H9 (cell line): ENCODE measurements around the gene SLC48A1. TPM values are rescaled to one million over a fixed set of nuclear protein-coding genes. Genes with fewer than 3 reads are reported as not detected.

Experiments
- DNase-seq: peaks from one replicate; pipeline ENCODE4 v3.0.0-alpha.2; 2017
- H2AFZ ChIP-seq: one replicate; pipeline ENCODE4 v1.6.1; 2013; ENCODE audit warnings: mild to moderate bottlenecking, low read length, control low read depth, moderate library complexity
- H2AK5ac ChIP-seq: 2 replicates; pipeline ENCODE4 v1.6.1; 2013; ENCODE audit warnings: low read length, control low read depth, mixed read lengths; ENCODE audit not compliant: insufficient read length
- H2BK120ac ChIP-seq: one replicate; pipeline ENCODE4 v1.6.1; 2013; ENCODE audit warnings: low read depth, mild to moderate bottlenecking, low read length, control low read depth, inconsistent platforms; ENCODE audit not compliant: poor library complexity, severe bottlenecking
- H2BK12ac ChIP-seq: 2 replicates; pipeline ENCODE4 v1.6.1; 2013; ENCODE audit warnings: low read length, control low read depth, mixed read lengths, low read depth; ENCODE audit not compliant: insufficient read length
- H2BK15ac ChIP-seq: 2 replicates; pipeline ENCODE4 v1.6.1; 2013; ENCODE audit warnings: low read depth, low read length, control low read depth
- H2BK20ac ChIP-seq: one replicate; pipeline ENCODE4 v1.6.1; 2013; ENCODE audit warnings: low read depth, mild to moderate bottlenecking, low read length, control low read depth, inconsistent platforms; ENCODE audit not compliant: poor library complexity, severe bottlenecking
- H2BK5ac ChIP-seq: 2 replicates; pipeline ENCODE4 v1.6.1; 2013; ENCODE audit warnings: low read length, control low read depth, mixed read lengths; ENCODE audit not compliant: insufficient read length
- H3K14ac ChIP-seq: 2 replicates; pipeline ENCODE4 v1.6.1; 2013; ENCODE audit warnings: low read length, control low read depth; ENCODE audit not compliant: insufficient read depth
- H3K18ac ChIP-seq: 2 replicates; pipeline ENCODE4 v1.6.1; 2013; ENCODE audit warnings: low read depth, mild to moderate bottlenecking, mixed read lengths, low read length, control low read depth; ENCODE audit not compliant: insufficient read length
- H3K23ac ChIP-seq: 2 replicates; pipeline ENCODE4 v1.6.1; 2013; ENCODE audit warnings: low read length, control low read depth, mixed read lengths, low read depth; ENCODE audit not compliant: insufficient read length
- H3K23me2 ChIP-seq: 2 replicates; pipeline ENCODE4 v1.6.1; 2013; ENCODE audit warnings: low read depth, mild to moderate bottlenecking, mixed read lengths, low read length, control low read depth; ENCODE audit not compliant: insufficient read length, poor library complexity, severe bottlenecking
- H3K27ac ChIP-seq: 2 replicates; pipeline ENCODE4 v1.5.1; 2013; ENCODE audit warnings: low read length, control low read depth, mixed read lengths, low read depth; ENCODE audit not compliant: insufficient read length
- H3K27me3 ChIP-seq: 2 replicates; pipeline ENCODE4 v1.6.1; 2013; ENCODE audit warnings: low read length, control low read depth, inconsistent platforms; ENCODE audit not compliant: insufficient read depth
- H3K4ac ChIP-seq: 2 replicates; pipeline ENCODE4 v1.6.1; 2013; ENCODE audit warnings: low read depth, mild to moderate bottlenecking, control low read depth, inconsistent platforms, low read length, moderate library complexity
- H3K4me1 ChIP-seq: 2 replicates; pipeline ENCODE4 v1.6.1; 2013; ENCODE audit warnings: low read length, control low read depth, inconsistent platforms; ENCODE audit not compliant: insufficient read depth
- H3K4me2 ChIP-seq: 2 replicates; pipeline ENCODE4 v1.6.1; 2013; ENCODE audit warnings: low read length, control low read depth, mixed read lengths; ENCODE audit not compliant: insufficient read length, insufficient read depth
- H3K56ac ChIP-seq: 2 replicates; pipeline ENCODE4 v1.6.1; 2013; ENCODE audit warnings: low read depth, mild to moderate bottlenecking, mixed read lengths, low read length, control low read depth; ENCODE audit not compliant: insufficient read length
- H3K79me1 ChIP-seq: 2 replicates; pipeline ENCODE4 v1.6.1; 2013; ENCODE audit warnings: low read depth, mild to moderate bottlenecking, moderate library complexity, low read length, control low read depth, inconsistent platforms; ENCODE audit not compliant: insufficient read depth, poor library complexity, severe bottlenecking
- H3K79me2 ChIP-seq: 2 replicates; pipeline ENCODE4 v1.6.1; 2013; ENCODE audit warnings: low read length, control low read depth, inconsistent platforms; ENCODE audit not compliant: insufficient read depth
- H3K9ac ChIP-seq: 2 replicates; pipeline ENCODE4 v1.6.1; 2013; ENCODE audit warnings: low read length, control low read depth, mixed read lengths; ENCODE audit not compliant: insufficient read length; ENCODE audit errors: extremely low read depth
- H3K9me3 ChIP-seq: one replicate; pipeline ENCODE4 v1.6.1; 2013; ENCODE audit warnings: low read depth, low read length, inconsistent platforms; ENCODE audit not compliant: control insufficient read depth
- H3T11ph ChIP-seq: one replicate; pipeline ENCODE4 v1.6.1; 2013; ENCODE audit warnings: mild to moderate bottlenecking, low read length, control low read depth, inconsistent platforms
- H4K20me1 ChIP-seq: one replicate; pipeline ENCODE4 v1.6.1; 2013; ENCODE audit not compliant: control insufficient read depth, insufficient read length, insufficient read depth
- H4K5ac ChIP-seq: 2 replicates; pipeline ENCODE4 v1.6.1; 2013; ENCODE audit warnings: low read depth, mild to moderate bottlenecking, mixed read lengths, low read length, control low read depth; ENCODE audit not compliant: insufficient read length
- H4K8ac ChIP-seq: replicated peaks from 2 replicates; pipeline ENCODE4 v1.6.1; 2013; ENCODE audit warnings: low read length, control low read depth, mixed read lengths, low read depth; ENCODE audit not compliant: insufficient read length
- H4K91ac ChIP-seq: 2 replicates; pipeline ENCODE4 v1.6.1; 2013; ENCODE audit warnings: low read depth, mild to moderate bottlenecking, moderate library complexity, mixed read lengths, low read length, control low read depth; ENCODE audit not compliant: insufficient read length
- H3K27ac Mint-ChIP-seq, 3 experiments: 2 replicates in 2 of 3; 3 replicates in 1 of 3; pipeline ENCODE4 v1.8.0; 2020 to 2021; ENCODE audit warnings: mixed read lengths in 3 of 3, mild to moderate bottlenecking in 1 of 3, moderate library complexity in 1 of 3
- H3K27me3 Mint-ChIP-seq: 2 replicates; pipeline ENCODE4 v1.8.0; 2021; ENCODE audit warnings: low read depth, mild to moderate bottlenecking, moderate library complexity, mixed read lengths
- H3K36me3 Mint-ChIP-seq, 3 experiments: 2 replicates in 2 of 3; 3 replicates in 1 of 3; pipeline ENCODE4 v1.8.0; 2020 to 2021; ENCODE audit warnings: low read depth in 3 of 3, mixed read lengths in 3 of 3; ENCODE audit not compliant: insufficient read depth in 1 of 3
- H3K4me1 Mint-ChIP-seq, 2 experiments: 2 replicates each; pipeline ENCODE4 v1.8.0; 2020; ENCODE audit warnings: mixed read lengths in 2 of 2
- H3K4me3 Mint-ChIP-seq, 2 experiments: 2 replicates in 1 of 2; 3 replicates in 1 of 2; pipeline ENCODE4 v1.8.0; 2020 to 2021; ENCODE audit warnings: mild to moderate bottlenecking in 2 of 2, mixed read lengths in 2 of 2, moderate library complexity in 1 of 2
- H3K9me3 Mint-ChIP-seq, 2 experiments: 2 replicates in 1 of 2; 3 replicates in 1 of 2; pipeline ENCODE4 v1.8.0; 2020; ENCODE audit warnings: mild to moderate bottlenecking in 2 of 2, mixed read lengths in 2 of 2, moderate library complexity in 1 of 2
- WGBS: extraction: QIAGEN DNeasy Blood & Tissue Kit; methylation state at CpG from one replicate; pipeline ENCODE4 v1.1.7; 2013; ENCODE audit warnings: missing lambda C conversion rate, low lambda C conversion rate, mixed read lengths; ENCODE audit not compliant: insufficient read length; ENCODE audit errors: extremely low coverage; 5-methylcytosine and 5-hydroxymethylcytosine counted together
- total RNA-seq: library from RNA; stranded (reverse); gene quantifications from 2 replicates; pipeline ENCODE4 v1.2.1, GENCODE V29; 2021
- TF ChIP-seq, protein P1 (sequence below): fragments of 200-600 bp; sonication (generic); conservative IDR thresholded peaks from 3 replicates; pipeline ENCODE4 v1.8.0; 2021; ENCODE audit warnings: antibody characterized with exemption, mild to moderate bottlenecking

Gene SLC48A1
- total RNA-seq, 1 experiment from 2014 or later = 10.6 TPM

DNA sequence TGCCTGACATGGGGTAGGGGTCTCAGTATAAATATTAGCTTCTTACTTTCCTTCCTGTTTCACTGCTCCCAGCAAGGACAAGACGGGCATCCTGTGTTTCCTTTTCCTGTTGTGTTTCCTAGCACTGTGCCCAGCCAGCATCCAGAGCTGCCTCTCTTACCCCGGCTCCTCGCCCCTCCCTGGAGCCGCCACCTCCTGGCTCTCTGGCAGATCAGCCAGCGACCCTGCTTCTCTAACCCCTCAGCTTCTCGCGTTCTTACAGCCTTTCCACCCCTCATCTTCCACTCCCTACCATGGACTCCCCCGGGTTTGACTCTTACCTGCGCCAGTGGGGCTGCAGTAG, 28.8 kb downstream of the SLC48A1 start:
- TF ChIP-seq, protein P1, sequence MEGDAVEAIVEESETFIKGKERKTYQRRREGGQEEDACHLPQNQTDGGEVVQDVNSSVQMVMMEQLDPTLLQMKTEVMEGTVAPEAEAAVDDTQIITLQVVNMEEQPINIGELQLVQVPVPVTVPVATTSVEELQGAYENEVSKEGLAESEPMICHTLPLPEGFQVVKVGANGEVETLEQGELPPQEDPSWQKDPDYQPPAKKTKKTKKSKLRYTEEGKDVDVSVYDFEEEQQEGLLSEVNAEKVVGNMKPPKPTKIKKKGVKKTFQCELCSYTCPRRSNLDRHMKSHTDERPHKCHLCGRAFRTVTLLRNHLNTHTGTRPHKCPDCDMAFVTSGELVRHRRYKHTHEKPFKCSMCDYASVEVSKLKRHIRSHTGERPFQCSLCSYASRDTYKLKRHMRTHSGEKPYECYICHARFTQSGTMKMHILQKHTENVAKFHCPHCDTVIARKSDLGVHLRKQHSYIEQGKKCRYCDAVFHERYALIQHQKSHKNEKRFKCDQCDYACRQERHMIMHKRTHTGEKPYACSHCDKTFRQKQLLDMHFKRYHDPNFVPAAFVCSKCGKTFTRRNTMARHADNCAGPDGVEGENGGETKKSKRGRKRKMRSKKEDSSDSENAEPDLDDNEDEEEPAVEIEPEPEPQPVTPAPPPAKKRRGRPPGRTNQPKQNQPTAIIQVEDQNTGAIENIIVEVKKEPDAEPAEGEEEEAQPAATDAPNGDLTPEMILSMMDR = no peak
- Histone ChIP-seq H3K27me3 (no peaks in the 10 kb centered on the region), H2BK15ac (no peak overlapping the region), H3K9ac (no peak overlapping the region), H3K79me2 (peaks cover 1% of the 10 kb centered on the region; the same call in 1 of the 2 replicates), H3K4me1 (peaks cover 2% of the 10 kb centered on the region; the same call in 1 of the 2 replicates), H2BK20ac (no peak overlapping the region), H2BK5ac (no peak overlapping the region), H3K9me3 (no peaks in the 10 kb centered on the region), H3K23me2 (no peaks in the 10 kb centered on the region), H3T11ph (no peak overlapping the region), H3K4ac (no peak overlapping the region), H3K79me1 (no peaks in the 10 kb centered on the region), H3K4me2 (no peak overlapping the region), H3K27ac (no peak overlapping the region), H4K20me1 (peaks cover 2% of the 10 kb centered on the region), H3K23ac (no peak overlapping the region), H2AK5ac (no peak overlapping the region), H3K18ac (no peak overlapping the region), H4K91ac (no peak overlapping the region), H3K56ac (no peak overlapping the region), H2AFZ (no peak overlapping the region), H4K5ac (no peak overlapping the region), H2BK12ac (no peak overlapping the region), H4K8ac (no peak overlapping the region), H3K14ac (no peak overlapping the region), H2BK120ac (no peak overlapping the region)
- no peak overlapping the region; a peak in 1 of 5 replicates for H3K4me3 Mint-ChIP-seq
- peak overlapping the region in 2 of 3 experiments; percentile 27 to 53; a peak in 3 of 7 replicates for H3K27ac Mint-ChIP-seq
- no peak for DNase-seq
- peaks cover 6 to 28% (median 24%) of the 10 kb centered on the region in 3 experiments; a peak in 6 of 7 replicates for H3K36me3 Mint-ChIP-seq
- H3K9me3 Mint-ChIP-seq = no peaks in the 10 kb centered on the region; a peak in 1 of 5 replicates
- no CpG with 5 or more reads among the region's 9 CpGs for WGBS
- no peaks in the 10 kb centered on the region; the same call in 1 of the 2 replicates for H3K27me3 Mint-ChIP-seq
- peaks cover 34 to 53% of the 10 kb centered on the region in 2 experiments for H3K4me1 Mint-ChIP-seq
